H1 (cell line): ENCODE measurements around the gene SPTBN4. TPM values are rescaled to one million over a fixed set of nuclear protein-coding genes. Genes with fewer than 3 reads are reported as not detected.
A peak's percentile ranks its signal among the peaks of the same experiment; 100 is the strongest.

ENCODE experiments used
- CTCF ChIA-PET: fragments of 300-600 bp; sonication (Branson Sonifier 250); formaldehyde crosslinking; loops from one replicate; lab custom pipeline; 2021; ENCODE audit not compliant: partially characterized antibody; lab: Charles Lee
- POLR2A ChIA-PET: fragments of 300-600 bp; sonication (Branson Sonifier 250); formaldehyde crosslinking; loops from one replicate; lab custom pipeline; 2021; ENCODE audit warnings: inconsistent platforms; ENCODE audit not compliant: partially characterized antibody; lab: Charles Lee
- DNase-seq, 2 experiments: peaks; one replicate each; pipeline versions ENCODE4 v3.0.0 to v3.0.0-alpha.2; 2010 to 2022; ENCODE audit warnings: low spot score in 2 of 2, low read depth in 1 of 2, mixed read lengths in 1 of 2
- FAIRE-seq: peaks from 2 replicates; lab custom pipeline; 2011; peaks lifted over from hg19 to GRCh38; lab: Jason Lieb, UNC
- H2AFZ ChIP-seq: 2 replicates; pipeline ENCODE4 v1.8.1; 2012; ENCODE audit warnings: low read length, inconsistent platforms
- H2AK5ac ChIP-seq: 2 replicates; pipeline ENCODE4 v1.6.1; 2013; ENCODE audit warnings: low read depth, low read length
- H2BK120ac ChIP-seq: replicated peaks from 2 replicates; pipeline ENCODE3; 2013; ENCODE audit warnings: low read depth, low read length, inconsistent platforms
- H2BK12ac ChIP-seq: 2 replicates; pipeline ENCODE4 v1.6.1; 2013; ENCODE audit warnings: low read depth, low read length
- H2BK15ac ChIP-seq: 2 replicates; pipeline ENCODE4 v1.6.1; 2013; ENCODE audit warnings: low read length
- H2BK20ac ChIP-seq: 2 replicates; pipeline ENCODE4 v1.6.1; 2013; ENCODE audit warnings: low read length
- H2BK5ac ChIP-seq: 2 replicates; pipeline ENCODE4 v1.6.1; 2013; ENCODE audit warnings: low read depth, low read length
- H3K14ac ChIP-seq: 2 replicates; pipeline ENCODE4 v1.6.1; 2013; ENCODE audit warnings: inconsistent platforms; ENCODE audit not compliant: insufficient read length
- H3K18ac ChIP-seq: 2 replicates; pipeline ENCODE4 v1.6.1; 2013; ENCODE audit warnings: low read length; ENCODE audit errors: extremely low read depth
- H3K23ac ChIP-seq: 2 replicates; pipeline ENCODE4 v1.6.1; 2013; ENCODE audit warnings: inconsistent platforms; ENCODE audit not compliant: insufficient read length
- H3K23me2 ChIP-seq: 2 replicates; pipeline ENCODE4 v1.6.1; 2013; ENCODE audit warnings: low read depth, low read length
- H3K27ac ChIP-seq: 2 replicates; pipeline ENCODE4 v1.6.1; 2011; ENCODE audit warnings: low read depth, low read length, inconsistent platforms
- H3K27me3 ChIP-seq, 4 experiments: replicated peaks in 1 of 4; 1 replicate in 1 of 4; 2 replicates in 3 of 4; pipeline versions ENCODE4 v1.6.1 to v1.8.1; 2011 to 2013; ENCODE audit warnings: low read length in 3 of 4, mild to moderate bottlenecking in 3 of 4, inconsistent platforms in 2 of 4, mixed read lengths in 2 of 4, moderate library complexity in 1 of 4; ENCODE audit not compliant: control insufficient read depth in 3 of 4, insufficient read depth in 3 of 4; ENCODE audit errors: extremely low read depth in 1 of 4
- H3K36me3 ChIP-seq, 4 experiments: 2 replicates each; pipeline versions ENCODE4 v1.6.1 to v1.8.1; 2011 to 2013; ENCODE audit warnings: mild to moderate bottlenecking in 4 of 4, low read length in 3 of 4, moderate library complexity in 2 of 4, control low read depth in 1 of 4, inconsistent platforms in 1 of 4; ENCODE audit not compliant: insufficient read depth in 4 of 4, control insufficient read depth in 2 of 4
- H3K4ac ChIP-seq: replicated peaks from 2 replicates; pipeline ENCODE3; 2013; ENCODE audit warnings: low read length, low read depth, mixed read lengths, inconsistent platforms; ENCODE audit not compliant: insufficient read length
- H3K4me1 ChIP-seq, 4 experiments: replicated peaks in 1 of 4; 1 replicate in 1 of 4; 2 replicates in 3 of 4; pipeline versions ENCODE4 v1.6.1 to v1.8.1; 2011 to 2013; ENCODE audit warnings: low read length in 3 of 4, inconsistent platforms in 2 of 4, mixed read lengths in 1 of 4; ENCODE audit not compliant: insufficient read depth in 4 of 4, control insufficient read depth in 3 of 4
- H3K4me2 ChIP-seq, 2 experiments: 2 replicates each; pipeline versions ENCODE4 v1.6.1 to v1.8.1; 2011 to 2013; ENCODE audit warnings: low read depth in 2 of 2, low read length in 2 of 2, control low read depth in 1 of 2, inconsistent platforms in 1 of 2, mild to moderate bottlenecking in 1 of 2; ENCODE audit not compliant: insufficient read depth in 1 of 2
- H3K4me3 ChIP-seq, 4 experiments: fragments of 200-600, 300-600 bp in 1 of 4; sonication (generic), shearing (Covaris generic), sonication (Bioruptor Twin) in 1 of 4; 2 replicates each; pipeline versions ENCODE4 v1.5.1 to v1.8.1; 2011 to 2016; ENCODE audit warnings: low read length in 4 of 4, low read depth in 3 of 4, control low read depth in 2 of 4, inconsistent platforms in 2 of 4, mild to moderate bottlenecking in 2 of 4, mixed read lengths in 1 of 4, moderate library complexity in 1 of 4; ENCODE audit not compliant: insufficient read depth in 2 of 4; ENCODE audit errors: extremely low read depth in 1 of 4
- H3K56ac ChIP-seq: replicated peaks from 2 replicates; pipeline ENCODE3; 2013; ENCODE audit warnings: low read depth, mild to moderate bottlenecking, mixed read lengths, low read length, inconsistent platforms; ENCODE audit not compliant: insufficient read length
- H3K79me1 ChIP-seq: 2 replicates; pipeline ENCODE4 v1.6.1; 2013; ENCODE audit warnings: low read depth, low read length, control low read depth
- H3K79me2 ChIP-seq, 2 experiments: 2 replicates each; pipeline versions ENCODE4 v1.6.1 to v1.8.1; 2012 to 2013; ENCODE audit warnings: low read length in 2 of 2, mild to moderate bottlenecking in 2 of 2, inconsistent platforms in 1 of 2; ENCODE audit not compliant: insufficient read depth in 2 of 2, control insufficient read depth in 1 of 2
- H3K9ac ChIP-seq, 4 experiments: replicated peaks in 1 of 4; 1 replicate in 1 of 4; 2 replicates in 3 of 4; pipeline versions ENCODE4 v1.6.1 to v1.8.1; 2011 to 2013; ENCODE audit warnings: low read depth in 3 of 4, low read length in 3 of 4, control low read depth in 2 of 4, mild to moderate bottlenecking in 2 of 4, moderate library complexity in 2 of 4, inconsistent platforms in 1 of 4; ENCODE audit errors: extremely low read depth in 1 of 4
- H3K9me3 ChIP-seq, 2 experiments: 2 replicates each; pipeline versions ENCODE4 v1.6.1 to v1.8.1; 2012 to 2013; ENCODE audit warnings: mild to moderate bottlenecking in 2 of 2, moderate library complexity in 2 of 2, control low read depth in 1 of 2, inconsistent platforms in 1 of 2, low read depth in 1 of 2, low read length in 1 of 2, mixed read lengths in 1 of 2; ENCODE audit not compliant: insufficient read depth in 2 of 2
- H4K20me1 ChIP-seq, 2 experiments: replicated peaks in 1 of 2; 2 replicates each; pipeline versions ENCODE3 to v1.8.1; 2011 to 2013; ENCODE audit warnings: inconsistent platforms in 2 of 2, low read length in 2 of 2, mild to moderate bottlenecking in 1 of 2; ENCODE audit not compliant: insufficient read depth in 2 of 2, control insufficient read depth in 1 of 2
- H4K5ac ChIP-seq: 2 replicates; pipeline ENCODE4 v1.6.1; 2013; ENCODE audit warnings: low read length, low read depth, mixed read lengths, inconsistent platforms; ENCODE audit not compliant: insufficient read length
- H4K8ac ChIP-seq: 2 replicates; pipeline ENCODE4 v1.8.0; 2013; ENCODE audit warnings: mild to moderate bottlenecking, moderate library complexity, low read length, inconsistent platforms; ENCODE audit not compliant: insufficient read depth; ENCODE audit errors: extremely low read depth
- H4K91ac ChIP-seq: replicated peaks from 2 replicates; pipeline ENCODE3; 2013; ENCODE audit warnings: low read length, mixed read lengths, inconsistent platforms; ENCODE audit not compliant: insufficient read length
- ATF2 ChIP-seq: IDR thresholded peaks from 2 replicates; pipeline ENCODE4 v1.6.1; 2012; ENCODE audit warnings: low read length, inconsistent platforms
- SUZ12 ChIP-seq: fragments of 200-600 bp; sonication (generic); IDR thresholded peaks from 2 replicates; pipeline ENCODE4 v1.6.1; 2012; ENCODE audit warnings: mild to moderate bottlenecking, inconsistent platforms, low read length, moderate library complexity, mixed read lengths
- WGBS, 2 experiments: shearing (Covaris generic) in 1 of 2; methylation state at CpG; one replicate each; pipeline versions ENCODE4 v1.1.6 to v1.1.7; 2013 to 2015; ENCODE audit warnings: low lambda C conversion rate in 2 of 2, mixed read lengths in 2 of 2, inconsistent platforms in 1 of 2, low coverage in 1 of 2, missing lambda C conversion rate in 1 of 2; ENCODE audit not compliant: insufficient replicate concordance in 2 of 2, insufficient coverage in 1 of 2, insufficient read length in 1 of 2; ENCODE audit errors: extremely low coverage in 1 of 2, missing lambda C conversion rate in 1 of 2; 5-methylcytosine and 5-hydroxymethylcytosine counted together
- polyA plus RNA-seq, 7 experiments: library from polyadenylated mRNA; depleted of rRNA in 3 of 7; stranded (reverse) in 5 of 7; unstranded in 2 of 7; fragments of >200 nt in 5 of 7; fragments of 200-250 nt in 2 of 7; gene quantifications; 1 replicate in 5 of 7; 2 replicates in 1 of 7; 4 replicates in 1 of 7; pipeline versions ENCODE4 v1.2.1 to v1.2.3, GENCODE V29; 2011 to 2013; ENCODE audit warnings: missing spikeins in 2 of 7, mixed read lengths in 2 of 7
- total RNA-seq: library from RNA; stranded (reverse); fragmentation: NEBNext Ultra II Directional; extraction: Animal tissue kit (Norgen Biotek cat#: 25700); gene quantifications from 2 replicates; pipeline ENCODE4 v1.2.1, GENCODE V29; 2021

Gene SPTBN4
- total and polyA plus RNA-seq, 2 of the 8 experiments (the other 6 are each of a cell fraction or from before 2014, with no cell fraction given), result 1.9 to 3.0 TPM

GRCh38 chr19:40466219-40466984 is 399 bp upstream of the SPTBN4 start:
- H3K4me1 ChIP-seq, result peaks cover 0 to 15% (median 8%) of the 10 kb centered on the region in 4 experiments; a peak in 6 of 7 replicates
- H4K91ac ChIP-seq, result no peak overlapping the region
- H2BK20ac ChIP-seq, result no peak overlapping the region
- peak overlapping the region; percentile 24; the same call in 1 of the 2 replicates for H3K18ac ChIP-seq
- peak overlapping the region; percentile 72 to 75 for H3K4me2 ChIP-seq
- H2AK5ac ChIP-seq, result peak overlapping the region; percentile 8; the same call in 1 of the 2 replicates
- H3K56ac ChIP-seq, result no peak overlapping the region
- H3K9ac ChIP-seq, result peak overlapping the region in 1 of 4 experiments; percentile 42; a peak in 1 of 7 replicates
- H2BK5ac ChIP-seq, result no peak overlapping the region
- H2BK15ac ChIP-seq, result peak overlapping the region; percentile 36; the same call in 1 of the 2 replicates
- peaks cover 12 to 28% (median 22%) of the 10 kb centered on the region in 4 experiments for H3K27me3 ChIP-seq
- no peaks in the 10 kb centered on the region for H3K79me2 ChIP-seq
- ChIA-PET POLR2A (interaction anchor here (1.0 to 5.3 kb wide), 3 partner anchors 22 to 57 kb away, joined by 3 to 25 read pairs (median 3); partner anchors contain the start of gene SERTAD3), CTCF (interaction anchor here (0.5 to 7.9 kb wide), 18 partner anchors 8 to 160 kb away, joined by 3 to 49 read pairs (median 10); partner anchors contain the start of gene SERTAD1)
- no peak for FAIRE-seq
- H3K23me2 ChIP-seq, result peaks cover 8% of the 10 kb centered on the region
- H3K14ac ChIP-seq, result no peak overlapping the region
- no peak overlapping the region for H4K5ac ChIP-seq
- no peak overlapping the region for H3K27ac ChIP-seq
- no peaks in the 10 kb centered on the region for H3K36me3 ChIP-seq
- H2BK12ac ChIP-seq, result peak overlapping the region; percentile 64; the same call in 1 of the 2 replicates
- peaks cover 4 to 8% of the 10 kb centered on the region in 2 experiments for H4K20me1 ChIP-seq
- H2BK120ac ChIP-seq, result no peak overlapping the region
- H4K8ac ChIP-seq, result peak overlapping the region; percentile 5; the same call in 1 of the 2 replicates
- peak overlapping the region; percentile 35 for H3K23ac ChIP-seq
- H3K4ac ChIP-seq, result no peak overlapping the region
- no peaks in the 10 kb centered on the region for H3K9me3 ChIP-seq
- H2AFZ ChIP-seq, result no peak overlapping the region
- peak overlapping the region in 3 of 4 experiments; percentile 21 to 75 (median 33); a peak in 5 of 8 replicates for H3K4me3 ChIP-seq
- peak in 1 of 2 experiments; percentile 49 for DNase-seq
- 49% methylated on average over 47 of the region's 48 CpGs; no CpG with 5 or more reads in 1 of the 2 experiments for WGBS, 2 experiments
- no peaks in the 10 kb centered on the region for H3K79me1 ChIP-seq
- TF ChIP-seq SUZ12 (peak; percentile 77; the same call in 1 of the 2 replicates), ATF2 (no peak)
